Measurements from ENCODE around the gene AK8. TPM values are rescaled to one million over a fixed set of nuclear protein-coding genes. Genes with fewer than 3 reads are reported as not detected.

The AK8 gene
- total and polyA plus RNA-seq, 2 of the 4 experiments (the other 2 are of a cell fraction), result under 0.01 to 0.09 TPM

DNA sequence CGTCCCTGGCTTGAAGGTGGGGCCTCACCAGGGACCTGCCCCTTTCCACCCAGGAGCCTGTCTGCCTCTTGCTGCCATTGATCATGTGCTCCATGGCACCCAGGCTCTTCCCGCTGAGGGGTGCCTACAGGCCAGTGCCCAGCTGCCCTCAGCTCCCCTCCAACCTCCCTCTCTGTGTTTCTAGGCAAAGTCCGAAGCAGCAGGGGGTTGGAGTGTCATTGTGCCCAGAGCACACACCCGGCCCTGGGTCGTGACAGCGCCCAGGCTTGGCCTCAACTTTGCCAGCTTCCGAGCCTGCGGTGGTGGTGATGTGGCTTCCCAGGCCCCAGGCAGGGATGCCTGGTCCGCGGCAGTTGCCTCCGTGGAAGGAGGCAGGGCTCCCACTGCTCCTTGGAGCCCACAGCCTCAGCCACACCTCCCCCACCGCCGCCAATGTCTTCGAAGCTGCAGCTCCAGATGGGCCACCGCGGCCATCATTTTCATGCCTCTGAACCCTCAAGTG is 155.5 kb downstream of the AK8 start:
- DNase-seq (no peak), ATAC-seq (ENCODE audit: low read depth) (no peak)
- Histone ChIP-seq H3K79me1 (ENCODE audit: low read depth in 1 of 2, low read length in 2 of 2) (no peaks in the 10 kb centered on the region), H2BK120ac (ENCODE audit: low read depth, low read length) (no peak overlapping the region), H2BK5ac (ENCODE audit: low read depth, low read length, poor library complexity, severe bottlenecking) (no peak overlapping the region), H3K14ac (replicated peaks; ENCODE audit: low read depth, low read length) (no peak overlapping the region), H3K36me3 (ENCODE audit: control insufficient read depth, insufficient read depth, low read length) (no peaks in the 10 kb centered on the region), H4K91ac (ENCODE audit: insufficient read depth, low read depth, low read length) (no peak overlapping the region), H2AFZ (replicated peaks; ENCODE audit: low read length, poor library complexity) (peak overlapping the region; percentile 63), H2AK9ac (replicated peaks; ENCODE audit: low read depth, low read length, poor library complexity) (no peak overlapping the region), H4K20me1 (ENCODE audit: insufficient read depth, low read length) (no peaks in the 10 kb centered on the region), H3K27ac (ENCODE audit: insufficient read depth, low read length) (no peak overlapping the region), H3K9ac (ENCODE audit: low read depth, low read length) (no peak overlapping the region), H4K8ac (ENCODE audit: low read depth in 2 of 2, low read length in 2 of 2) (no peak overlapping the region), H3K4ac (ENCODE audit: low read depth, low read length) (no peak overlapping the region), H4K5ac (ENCODE audit: low read depth, low read length) (no peak overlapping the region), H3K4me2 (ENCODE audit: low read depth, low read length) (no peak overlapping the region), H3K9me1 (ENCODE audit: insufficient read depth, low read length) (no peaks in the 10 kb centered on the region), H2BK20ac (ENCODE audit: low read depth, low read length) (no peak overlapping the region), H3K56ac (ENCODE audit: extremely low read depth, insufficient read depth, low read length) (no peak overlapping the region), H3K4me1 (ENCODE audit: control insufficient read depth, insufficient read depth, low read length) (no peaks in the 10 kb centered on the region), H2AK5ac (ENCODE audit: low read depth, low read length) (no peak overlapping the region), H3K27me3 (ENCODE audit: control insufficient read depth, insufficient read depth, low read length) (peaks cover 33% of the 10 kb centered on the region), H2BK15ac (ENCODE audit: low read depth, low read length) (no peak overlapping the region), H3K23ac (ENCODE audit: low read depth, low read length) (no peak overlapping the region), H3K18ac (ENCODE audit: low read depth, low read length) (no peak overlapping the region), H3K9me3 (ENCODE audit: control insufficient read depth, insufficient read depth, low read length) (no peaks in the 10 kb centered on the region), H3K4me3 (ENCODE audit: insufficient read depth, low read depth, low read length) (no peak overlapping the region)
- ChIA-PET CTCF (interaction anchor here (0.6 kb wide), 1 partner anchor 13 kb away, joined by 3 read pairs; no protein-coding TSS in a partner anchor), POLR2A (ENCODE audit: unreplicated experiment) (no interaction called here)
- no peak for TF ChIP-seq MAFK (IDR thresholded peaks at IDR 0.05; ENCODE audit: low read depth, low read length)
- no peak for TF ChIP-seq SMC3 (IDR thresholded peaks at IDR 0.05; ENCODE audit: low read depth, low read length)
- TF ChIP-seq MXI1 (IDR thresholded peaks at IDR 0.05; ENCODE audit: borderline replicate concordance, low read depth, low read length), result no peak
- TF ChIP-seq CEBPB (IDR thresholded peaks at IDR 0.05; ENCODE audit: low read depth, low read length), result no peak
- no peak for TF ChIP-seq MAZ (IDR thresholded peaks at IDR 0.05; ENCODE audit: borderline replicate concordance, low read depth, low read length)
- no peak for TF ChIP-seq RAD21 (IDR thresholded peaks at IDR 0.05; ENCODE audit: low read length)
- no peak for TF ChIP-seq NFE2L2 (IDR thresholded peaks at IDR 0.05; ENCODE audit: low read depth, low read length)
- TF ChIP-seq RCOR1 (IDR thresholded peaks at IDR 0.05; ENCODE audit: insufficient replicate concordance, low read length), result no peak
- TF ChIP-seq, protein P1, sequence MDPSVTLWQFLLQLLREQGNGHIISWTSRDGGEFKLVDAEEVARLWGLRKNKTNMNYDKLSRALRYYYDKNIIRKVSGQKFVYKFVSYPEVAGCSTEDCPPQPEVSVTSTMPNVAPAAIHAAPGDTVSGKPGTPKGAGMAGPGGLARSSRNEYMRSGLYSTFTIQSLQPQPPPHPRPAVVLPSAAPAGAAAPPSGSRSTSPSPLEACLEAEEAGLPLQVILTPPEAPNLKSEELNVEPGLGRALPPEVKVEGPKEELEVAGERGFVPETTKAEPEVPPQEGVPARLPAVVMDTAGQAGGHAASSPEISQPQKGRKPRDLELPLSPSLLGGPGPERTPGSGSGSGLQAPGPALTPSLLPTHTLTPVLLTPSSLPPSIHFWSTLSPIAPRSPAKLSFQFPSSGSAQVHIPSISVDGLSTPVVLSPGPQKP (IDR thresholded peaks at IDR 0.05; ENCODE audit: borderline replicate concordance, low read depth, low read length), result no peak
- TF ChIP-seq POLR2A (IDR thresholded peaks at IDR 0.05; ENCODE audit: low read depth, low read length), result no peak
- no peak for TF ChIP-seq FOS (IDR thresholded peaks at IDR 0.05; ENCODE audit: low read depth, low read length)
- no peak for TF ChIP-seq RFX5 (IDR thresholded peaks at IDR 0.05; ENCODE audit: low read depth, low read length)
- TF ChIP-seq, protein P2, sequence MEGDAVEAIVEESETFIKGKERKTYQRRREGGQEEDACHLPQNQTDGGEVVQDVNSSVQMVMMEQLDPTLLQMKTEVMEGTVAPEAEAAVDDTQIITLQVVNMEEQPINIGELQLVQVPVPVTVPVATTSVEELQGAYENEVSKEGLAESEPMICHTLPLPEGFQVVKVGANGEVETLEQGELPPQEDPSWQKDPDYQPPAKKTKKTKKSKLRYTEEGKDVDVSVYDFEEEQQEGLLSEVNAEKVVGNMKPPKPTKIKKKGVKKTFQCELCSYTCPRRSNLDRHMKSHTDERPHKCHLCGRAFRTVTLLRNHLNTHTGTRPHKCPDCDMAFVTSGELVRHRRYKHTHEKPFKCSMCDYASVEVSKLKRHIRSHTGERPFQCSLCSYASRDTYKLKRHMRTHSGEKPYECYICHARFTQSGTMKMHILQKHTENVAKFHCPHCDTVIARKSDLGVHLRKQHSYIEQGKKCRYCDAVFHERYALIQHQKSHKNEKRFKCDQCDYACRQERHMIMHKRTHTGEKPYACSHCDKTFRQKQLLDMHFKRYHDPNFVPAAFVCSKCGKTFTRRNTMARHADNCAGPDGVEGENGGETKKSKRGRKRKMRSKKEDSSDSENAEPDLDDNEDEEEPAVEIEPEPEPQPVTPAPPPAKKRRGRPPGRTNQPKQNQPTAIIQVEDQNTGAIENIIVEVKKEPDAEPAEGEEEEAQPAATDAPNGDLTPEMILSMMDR (conservative IDR thresholded peaks at IDR 0.05; ENCODE audit: low read depth, low read length), result no peak
- TF ChIP-seq, protein P3, sequence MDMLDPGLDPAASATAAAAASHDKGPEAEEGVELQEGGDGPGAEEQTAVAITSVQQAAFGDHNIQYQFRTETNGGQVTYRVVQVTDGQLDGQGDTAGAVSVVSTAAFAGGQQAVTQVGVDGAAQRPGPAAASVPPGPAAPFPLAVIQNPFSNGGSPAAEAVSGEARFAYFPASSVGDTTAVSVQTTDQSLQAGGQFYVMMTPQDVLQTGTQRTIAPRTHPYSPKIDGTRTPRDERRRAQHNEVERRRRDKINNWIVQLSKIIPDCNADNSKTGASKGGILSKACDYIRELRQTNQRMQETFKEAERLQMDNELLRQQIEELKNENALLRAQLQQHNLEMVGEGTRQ (IDR thresholded peaks at IDR 0.05; ENCODE audit: low read depth, low read length), result no peak
- no peak for TF ChIP-seq BHLHE40 (IDR thresholded peaks at IDR 0.05; ENCODE audit: low read depth, low read length)
- WGBS, 2 experiments (ENCODE audit: extremely low coverage in 2 of 2, insufficient read length in 1 of 2), result 91% methylated on average over 5 of the region's 16 CpGs; no CpG with 5 or more reads in 1 of the 2 experiments
- in situ Hi-C loops (cut with MboI; ENCODE audit: low sequenced_read_pairs) (no loop called here), intact Hi-C loops (cut with micrococcal nuclease) (no loop called here), dilution Hi-C loops (cut with HindIII; ENCODE audit: low sequenced_read_pairs, unreplicated experiment) (no loop called here)
- no TSS peak for BruUV-seq (replicated peaks)

All from IMR-90 (cell line).